K562 (cell line): ENCODE measurements around the gene CUL1. TPM values are rescaled to one million over a fixed set of nuclear protein-coding genes. Genes with fewer than 3 reads are reported as not detected.

ENCODE experiments used
- ATAC-seq: fragments of 200-7000 bp; cut with Tn5 transposase; 3 replicates; pipeline ENCODE4 v1.9.1; 2020; ENCODE audit warnings: moderate library complexity
- BruUV-seq: library from RNA; stranded (reverse); fragments of 400-500 nt; replicated peaks from 2 replicates; lab custom pipeline; 2021; lab: Mats Ljungman, UMichigan
- CTCF ChIA-PET: fragments of 300-600 bp; formaldehyde crosslinking; extraction: SDS; loops from one replicate; lab custom pipeline; 2021; ENCODE audit warnings: low intra/inter-chr PET ratio; lab: Yijun Ruan, JAX
- POLR2A ChIA-PET: fragments of 300-600, 350-650 bp; sonication (Branson Sonifier 250); formaldehyde crosslinking; extraction: SDS; loops from one replicate; lab custom pipeline; 2021; ENCODE audit warnings: antibody characterized with exemption, inconsistent platforms; lab: Yijun Ruan, JAX
- DNase-seq, 4 experiments: peaks; one replicate each; pipeline versions ENCODE4 v3.0.0 to v3.0.0-alpha.2; 2011 to 2018; ENCODE audit warnings: low spot score in 3 of 4, mixed read lengths in 3 of 4; ENCODE audit errors: extremely low read depth in 1 of 4
- FAIRE-seq: peaks from 2 replicates; lab custom pipeline; 2011; peaks lifted over from hg19 to GRCh38; lab: Jason Lieb, UNC
- H2AFZ ChIP-seq: 2 replicates; pipeline ENCODE4 v1.6.0; 2011; ENCODE audit warnings: low read depth, low read length, control low read depth, inconsistent platforms
- H3K27ac ChIP-seq: fragments of 200-600 bp; 3 replicates; pipeline ENCODE4 v1.8.0; 2011; ENCODE audit warnings: low read depth, mild to moderate bottlenecking, control low read depth, inconsistent platforms, low read length, moderate library complexity, mixed read lengths; ENCODE audit errors: extremely low read depth
- H3K27me3 ChIP-seq, 2 experiments: fragments of 300-600 bp in 1 of 2; 2 replicates in 1 of 2; 3 replicates in 1 of 2; pipeline versions ENCODE4 v1.6.0 to v1.8.0; 2011; ENCODE audit warnings: inconsistent platforms in 2 of 2, low read length in 2 of 2, mild to moderate bottlenecking in 1 of 2, mixed read lengths in 1 of 2, moderate library complexity in 1 of 2; ENCODE audit not compliant: control insufficient read depth in 2 of 2, insufficient read depth in 2 of 2
- H3K36me3 ChIP-seq: fragments of 300-600 bp; 3 replicates; pipeline ENCODE4 v1.8.0; 2011; ENCODE audit warnings: mild to moderate bottlenecking, low read length, inconsistent platforms; ENCODE audit not compliant: control insufficient read depth, insufficient read depth
- H3K4me1 ChIP-seq, 2 experiments: fragments of 200-600 bp in 1 of 2; replicated peaks in 1 of 2; 2 replicates in 1 of 2; 3 replicates in 1 of 2; pipeline versions ENCODE4 v1.5.1 to v1.8.0; 2011; ENCODE audit warnings: inconsistent platforms in 2 of 2, low read length in 2 of 2, mild to moderate bottlenecking in 1 of 2, mixed read lengths in 1 of 2, moderate library complexity in 1 of 2; ENCODE audit not compliant: control insufficient read depth in 2 of 2, insufficient read depth in 2 of 2
- H3K4me2 ChIP-seq: 2 replicates; pipeline ENCODE4 v1.6.1; 2011; ENCODE audit warnings: low read length, control low read depth, inconsistent platforms, mixed read lengths; ENCODE audit not compliant: insufficient read depth
- H3K4me3 ChIP-seq: fragments of 200-600 bp; sonication (generic), shearing (Covaris generic); 2 replicates; pipeline ENCODE4 v1.5.1; 2016; ENCODE audit warnings: control low read depth, inconsistent platforms
- H3K79me2 ChIP-seq: fragments of 200-600 bp; 3 replicates; pipeline ENCODE4 v1.8.0; 2011; ENCODE audit warnings: low read length, inconsistent platforms; ENCODE audit not compliant: control insufficient read depth, insufficient read depth
- H3K9ac ChIP-seq, 2 experiments: 2 replicates each; pipeline versions ENCODE4 v1.6.0 to v1.6.1; 2011; ENCODE audit warnings: low read depth in 2 of 2, low read length in 2 of 2, control low read depth in 1 of 2, inconsistent platforms in 1 of 2, mild to moderate bottlenecking in 1 of 2, mixed read lengths in 1 of 2; ENCODE audit not compliant: insufficient read depth in 1 of 2
- H3K9me1 ChIP-seq: one replicate; pipeline ENCODE4 v1.6.0; 2011; ENCODE audit warnings: inconsistent platforms, mild to moderate bottlenecking, low read length, moderate library complexity; ENCODE audit not compliant: control insufficient read depth, insufficient read depth
- H3K9me3 ChIP-seq: replicated peaks from 2 replicates; pipeline ENCODE4 v1.5.1; 2011; ENCODE audit warnings: low read depth, low read length, inconsistent platforms; ENCODE audit not compliant: control insufficient read depth, insufficient read depth
- H4K20me1 ChIP-seq: replicated peaks from 2 replicates; pipeline ENCODE4 v1.6.1; 2011; ENCODE audit warnings: low read length, inconsistent platforms, mixed read lengths; ENCODE audit not compliant: control insufficient read depth, insufficient read depth
- ASH1L ChIP-seq: fragments of 450-650 bp; IDR thresholded peaks from 2 replicates; pipeline ENCODE4 v1.6.1; 2018; ENCODE audit warnings: borderline replicate concordance, mild to moderate bottlenecking, low read depth; ENCODE audit not compliant: partially characterized antibody
- CBFA2T3 ChIP-seq: fragments of 450-650 bp; IDR thresholded peaks from 2 replicates; pipeline ENCODE4 v1.6.1; 2017
- CCNT2 ChIP-seq: IDR thresholded peaks from 2 replicates; pipeline ENCODE4 v1.6.1; 2011; ENCODE audit warnings: borderline replicate concordance, low read depth, mild to moderate bottlenecking, moderate library complexity, mixed read lengths, low read length; ENCODE audit not compliant: insufficient read length; ENCODE audit errors: extremely low read depth
- CTBP1 ChIP-seq: fragments of 450-650 bp; IDR thresholded peaks from 2 replicates; pipeline ENCODE4 v1.6.1; 2016; ENCODE audit warnings: borderline replicate concordance
- FOXP1 ChIP-seq: sonication (generic); formaldehyde crosslinking; IDR thresholded peaks from 2 replicates; pipeline ENCODE4 v1.8.0; 2022; ENCODE audit warnings: mild to moderate bottlenecking, missing genetic modification reagents
- KLF6 ChIP-seq: fragments of 250-450 bp; sonication (Bioruptor Pico); IDR thresholded peaks from 2 replicates; pipeline ENCODE4 v1.4.0; 2020; ENCODE audit warnings: mild to moderate bottlenecking, moderate library complexity, borderline replicate concordance
- RBM25 ChIP-seq: fragments of 200-400 bp; formaldehyde crosslinking; IDR thresholded peaks from 2 replicates; pipeline ENCODE4 v1.6.1; 2018; ENCODE audit warnings: low read length, low read depth, moderate library complexity; ENCODE audit not compliant: severe bottlenecking
- TCF3 ChIP-seq: sonication (generic); formaldehyde crosslinking; IDR thresholded peaks from 2 replicates; pipeline ENCODE4 v1.4.0; 2020; ENCODE audit warnings: mild to moderate bottlenecking, missing genetic modification reagents
- XRCC5 ChIP-seq: fragments of 200-400 bp; formaldehyde crosslinking; IDR thresholded peaks from 2 replicates; pipeline ENCODE4 v1.6.1; 2017; ENCODE audit warnings: low read depth, mild to moderate bottlenecking, low read length
- ZFP1 ChIP-seq: fragments of 450-650 bp; formaldehyde crosslinking; IDR thresholded peaks from 2 replicates; pipeline ENCODE4 v1.4.0; 2020; ENCODE audit warnings: mild to moderate bottlenecking, mixed read lengths
- ZNF121 ChIP-seq: sonication (generic); formaldehyde crosslinking; conservative IDR thresholded peaks from 2 replicates; pipeline ENCODE4 v1.8.0; 2022; ENCODE audit warnings: missing genetic modification reagents
- ZNF436 ChIP-seq: fragments of 250-450, 450-650 bp; sonication (Bioruptor Pico); formaldehyde crosslinking; IDR thresholded peaks from 2 replicates; pipeline ENCODE4 v1.7.0; 2020; ENCODE audit warnings: mild to moderate bottlenecking
- WGBS: fragments of 100-300 bp; shearing (Covaris generic); methylation state at CpG from one replicate; pipeline ENCODE4 v1.1.6; 2016; ENCODE audit warnings: low coverage, mixed read lengths; ENCODE audit not compliant: insufficient coverage; ENCODE audit errors: missing lambda C conversion rate; 5-methylcytosine and 5-hydroxymethylcytosine counted together
- in situ Hi-C: fragments of 300-500 bp; cut with MboI; formaldehyde crosslinking; loops from 4 replicates; pipeline ENCODE4 v1.15.0; 2018; ENCODE audit warnings: inconsistent platforms, mixed read lengths
- intact Hi-C: fragments of 100-400 bp; cut with micrococcal nuclease; formaldehyde crosslinking; loops from 2 replicates; pipeline ENCODE4 v1.14.2; 2022
- polyA plus RNA-seq, 8 experiments: library from polyadenylated mRNA; depleted of rRNA in 4 of 8; stranded (reverse) in 5 of 8; unstranded in 3 of 8; fragments of >200 nt; fragmentation: Nextera tagmentation in 2 of 8; fragmentation: Illumina TruSeq in 1 of 8; extraction: Ambion mirVana in 2 of 8; extraction: Trizol in 1 of 8; gene quantifications; 2 replicates each; pipeline versions ENCODE4 v1.2.1 to v1.2.3, GENCODE V29; 2011 to 2014; ENCODE audit warnings: inconsistent platforms in 1 of 8, missing spikeins in 1 of 8
- total RNA-seq, 7 experiments: library from RNA; depleted of rRNA in 6 of 7; stranded (reverse); fragments of >200 nt in 6 of 7; fragmentation: Illumina TruSeq in 2 of 7; extraction: Trizol in 2 of 7; gene quantifications; 2 replicates each; pipeline versions ENCODE4 v1.2.1 to v1.2.3, GENCODE V29; 2011 to 2021; ENCODE audit warnings: low replicate concordance in 1 of 7
- TF ChIP-seq, protein P1 (sequence below), 2 experiments: fragments of 450-650 bp in 1 of 2; sonication (generic) in 1 of 2; formaldehyde crosslinking in 1 of 2; IDR thresholded peaks; 2 replicates each; pipeline versions ENCODE4 v1.7.1 to v1.9.0; 2016 to 2022; ENCODE audit warnings: inconsistent platforms in 1 of 2, mild to moderate bottlenecking in 1 of 2, missing genetic modification reagents in 1 of 2

Gene CUL1
- total and polyA plus RNA-seq, 9 of the 15 experiments (the other 6 are each of a cell fraction or from before 2014, with no cell fraction given) = 31.5 to 107 (median 96.5) TPM

DNA sequence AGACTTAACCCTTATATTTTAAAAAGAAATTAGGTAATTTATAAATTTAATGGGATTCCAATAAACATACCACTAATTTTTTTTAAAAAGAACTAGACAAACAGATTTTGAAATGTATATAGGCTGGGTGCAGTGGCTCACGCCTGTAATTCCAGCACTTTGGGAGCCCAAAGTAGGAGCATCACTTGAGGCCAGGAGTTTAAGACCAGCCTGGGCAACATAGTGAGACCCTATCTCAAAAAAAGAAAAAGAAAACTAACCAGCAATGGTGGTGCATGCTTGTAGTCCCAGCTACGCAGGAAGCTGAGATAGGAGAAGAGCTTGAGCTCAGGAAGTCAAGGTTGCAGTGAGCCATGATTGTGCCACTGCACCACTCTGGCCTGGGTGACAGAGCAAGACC, 122.7 kb downstream of the CUL1 start (continued):
- TF ChIP-seq ZNF121 (peak; percentile 78), FOXP1 (no peak), CTBP1 (no peak), ZNF436 (CRISPR knock-in tag) (no peak), ASH1L (no peak), RBM25 (peak; percentile 9)

DNA sequence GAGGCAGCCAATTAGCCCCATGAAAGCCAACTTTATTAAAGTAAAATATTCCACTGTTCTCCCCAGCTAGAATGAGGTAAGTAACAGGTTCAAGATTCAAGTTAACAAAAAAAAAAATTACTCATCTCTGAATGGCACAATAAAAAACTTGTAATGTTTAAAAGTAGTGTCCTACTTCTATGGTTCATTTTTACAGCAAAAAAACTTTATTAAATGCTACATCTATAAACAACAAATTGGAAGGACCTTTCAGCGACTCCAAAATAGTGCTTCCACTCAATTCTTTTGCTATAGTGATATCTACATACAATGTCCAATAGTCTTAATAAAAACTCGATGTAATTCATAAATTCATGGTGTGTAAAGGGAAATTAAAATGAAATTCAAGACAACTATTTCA, 126.2 kb downstream of the CUL1 start:
- Histone ChIP-seq H3K79me2 (peaks cover 23% of the 10 kb centered on the region; the same call in 2 of the 3 replicates), H3K4me2 (no peak overlapping the region), H3K9ac (no peak overlapping the region), H3K36me3 (peaks cover 78% of the 10 kb centered on the region), H3K27ac (no peak overlapping the region), H3K9me1 (no peaks in the 10 kb centered on the region), H3K27me3 (no peaks in the 10 kb centered on the region), H4K20me1 (no peaks in the 10 kb centered on the region), H3K9me3 (no peaks in the 10 kb centered on the region), H2AFZ (no peak overlapping the region), H3K4me1 (peaks cover 0 to 14% of the 10 kb centered on the region in 2 experiments; a peak in 4 of 5 replicates), H3K4me3 (no peak overlapping the region)
- POLR2A ChIA-PET = interaction anchor here (0.6 to 1.8 kb wide), 5 partner anchors 9 to 24 kb away, joined by 3 to 8 read pairs (median 4); no protein-coding TSS in a partner anchor
- CTCF ChIA-PET = no interaction called here
- FAIRE-seq = no peak
- no peak for ATAC-seq
- no TSS peak for BruUV-seq
- WGBS = 87% methylated on average over 2 of the region's 2 CpGs
- intact Hi-C loops (no loop called here), in situ Hi-C loops (no loop called here)
- DNase-seq = no peak
- TF ChIP-seq, protein P1, sequence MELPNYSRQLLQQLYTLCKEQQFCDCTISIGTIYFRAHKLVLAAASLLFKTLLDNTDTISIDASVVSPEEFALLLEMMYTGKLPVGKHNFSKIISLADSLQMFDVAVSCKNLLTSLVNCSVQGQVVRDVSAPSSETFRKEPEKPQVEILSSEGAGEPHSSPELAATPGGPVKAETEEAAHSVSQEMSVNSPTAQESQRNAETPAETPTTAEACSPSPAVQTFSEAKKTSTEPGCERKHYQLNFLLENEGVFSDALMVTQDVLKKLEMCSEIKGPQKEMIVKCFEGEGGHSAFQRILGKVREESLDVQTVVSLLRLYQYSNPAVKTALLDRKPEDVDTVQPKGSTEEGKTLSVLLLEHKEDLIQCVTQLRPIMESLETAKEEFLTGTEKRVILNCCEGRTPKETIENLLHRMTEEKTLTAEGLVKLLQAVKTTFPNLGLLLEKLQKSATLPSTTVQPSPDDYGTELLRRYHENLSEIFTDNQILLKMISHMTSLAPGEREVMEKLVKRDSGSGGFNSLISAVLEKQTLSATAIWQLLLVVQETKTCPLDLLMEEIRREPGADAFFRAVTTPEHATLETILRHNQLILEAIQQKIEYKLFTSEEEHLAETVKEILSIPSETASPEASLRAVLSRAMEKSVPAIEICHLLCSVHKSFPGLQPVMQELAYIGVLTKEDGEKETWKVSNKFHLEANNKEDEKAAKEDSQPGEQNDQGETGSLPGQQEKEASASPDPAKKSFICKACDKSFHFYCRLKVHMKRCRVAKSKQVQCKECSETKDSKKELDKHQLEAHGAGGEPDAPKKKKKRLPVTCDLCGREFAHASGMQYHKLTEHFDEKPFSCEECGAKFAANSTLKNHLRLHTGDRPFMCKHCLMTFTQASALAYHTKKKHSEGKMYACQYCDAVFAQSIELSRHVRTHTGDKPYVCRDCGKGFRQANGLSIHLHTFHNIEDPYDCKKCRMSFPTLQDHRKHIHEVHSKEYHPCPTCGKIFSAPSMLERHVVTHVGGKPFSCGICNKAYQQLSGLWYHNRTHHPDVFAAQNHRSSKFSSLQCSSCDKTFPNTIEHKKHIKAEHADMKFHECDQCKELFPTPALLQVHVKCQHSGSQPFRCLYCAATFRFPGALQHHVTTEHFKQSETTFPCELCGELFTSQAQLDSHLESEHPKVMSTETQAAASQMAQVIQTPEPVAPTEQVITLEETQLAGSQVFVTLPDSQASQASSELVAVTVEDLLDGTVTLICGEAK (IDR thresholded peaks at IDR 0.05) = peak; percentile 80
- TF ChIP-seq, protein P1 (CRISPR knock-in tag; IDR thresholded peaks at IDR 0.05) = peak; percentile 56; the same call in 1 of the 2 replicates
- TF ChIP-seq XRCC5 = no peak
- TF ChIP-seq CBFA2T3 = no peak
- no peak for TF ChIP-seq ZFP1 (CRISPR knock-in tag)
- no peak for TF ChIP-seq KLF6
- no peak for TF ChIP-seq TCF3 (CRISPR knock-in tag)
- no peak for TF ChIP-seq CCNT2
